Stomach (tissue), 9 donors: ENCODE results near the gene SFRP5. TPM values are rescaled to one million over a fixed set of nuclear protein-coding genes. Genes with fewer than 3 reads are reported as not detected.

Source experiments
- DNase-seq, 2 donors: peaks; one replicate each; pipeline versions ENCODE4 v3.0.0 to v3.0.0-alpha.2; 2013 to 2019
- H3K27ac ChIP-seq, 5 donors: fragments of 200-600 bp in 4 of 5; sonication (generic) in 4 of 5; one replicate each; pipeline ENCODE4 v1.5.1; 2013 to 2019; ENCODE audit warnings: mild to moderate bottlenecking in 1 of 5, moderate library complexity in 1 of 5
- H3K27me3 ChIP-seq, 3 donors: fragments of 200-600 bp; sonication (generic); one replicate each; pipeline ENCODE4 v1.5.1; 2017 to 2019; ENCODE audit warnings: mixed run types in 1 of 3
- H3K36me3 ChIP-seq, 4 donors: fragments of 200-600 bp; sonication (generic); 1 replicate in 3 of 4; 2 replicates in 1 of 4; pipeline ENCODE4 v1.5.1; 2016 to 2019
- H3K4me1 ChIP-seq, 4 donors: fragments of 200-600 bp; sonication (generic); one replicate each; pipeline ENCODE4 v1.5.1; 2016 to 2019
- H3K4me3 ChIP-seq, 4 donors: fragments of 200-600 bp; sonication (generic) in 3 of 4; one replicate each; pipeline ENCODE4 v1.5.1; 2016 to 2019; ENCODE audit warnings: mild to moderate bottlenecking in 1 of 4
- H3K9me3 ChIP-seq, 4 donors: fragments of 200-600 bp; sonication (generic); one replicate each; pipeline ENCODE4 v1.5.1; 2016 to 2019
- CTCF ChIP-seq, 7 experiments: fragments of 450-650 bp in 4 of 7; fragments of 200-600 bp in 3 of 7; sonication (generic) in 3 of 7; IDR thresholded peaks; one replicate each; pipeline ENCODE4 v1.5.1; 2016 to 2019; ENCODE audit warnings: antibody characterized with exemption in 7 of 7, control low read depth in 2 of 7, mild to moderate bottlenecking in 1 of 7
- EP300 ChIP-seq: sonication (generic); formaldehyde crosslinking; IDR thresholded peaks from one replicate; pipeline ENCODE4 v1.6.1; 2017; ENCODE audit warnings: antibody characterized with exemption
- POLR2A ChIP-seq, 4 donors: fragments of 450-650 bp; IDR thresholded peaks; one replicate each; pipeline ENCODE4 v1.6.1; 2016; ENCODE audit warnings: antibody characterized with exemption in 4 of 4, control low read depth in 2 of 4, mild to moderate bottlenecking in 1 of 4, moderate library complexity in 1 of 4
- POLR2AphosphoS5 ChIP-seq, 3 donors: sonication (generic); formaldehyde crosslinking; IDR thresholded peaks; one replicate each; pipeline ENCODE4 v1.6.1; 2016; ENCODE audit warnings: antibody characterized with exemption in 3 of 3
- WGBS, 5 donors: extraction: QIAGEN DNeasy Blood & Tissue Kit in 3 of 5; methylation state at CpG; one replicate each; pipeline versions ENCODE4 v1.1.5 to v1.1.7; 2013 to 2018; 5-methylcytosine and 5-hydroxymethylcytosine counted together
- intact Hi-C: fragments of 100-400 bp; cut with DNase I; formaldehyde crosslinking; loops from one replicate; pipeline ENCODE4 v1.15.1; 2023; ENCODE audit warnings: low total_unique reads
- polyA plus RNA-seq, 3 donors: library from polyadenylated mRNA; stranded (reverse); fragments of 200-250 nt; gene quantifications; one replicate each; pipeline ENCODE4 v1.2.3, GENCODE V29; 2013
- total RNA-seq, 5 donors: library from RNA; depleted of rRNA; stranded (reverse); fragments of >200 nt; gene quantifications; one replicate each; pipeline versions ENCODE4 v1.1.0 to v1.2.3, GENCODE V29; 2014 to 2016
- donor health status: healthy with polysubstance abuse.
- donor health status: Bipolar disorder and iron deficiency.
- donor health status: healthy.

SFRP5 gene
- total and polyA plus RNA-seq, 8 donors = 0.45 to 8.4 (median 2.1) TPM; not detected in 1

- no peak overlapping the region for H3K27ac ChIP-seq
- no peaks in the 10 kb centered on the region for H3K4me1 ChIP-seq
- H3K36me3 ChIP-seq = peaks cover 69 to 100% (median 99%) of the 10 kb centered on the region in 4 donors
- 63 to 80% (median 74%) methylated on average over 6 of the region's 6 CpGs for WGBS, 5 donors
- TF ChIP-seq POLR2A (IDR thresholded peaks at IDR 0.05) (no peak), EP300 (no peak), CTCF (IDR thresholded peaks at IDR 0.05) (no peak), POLR2AphosphoS5 (IDR thresholded peaks at IDR 0.05) (no peak)
- no peak overlapping the region for H3K4me3 ChIP-seq
- intact Hi-C loops = no loop called here
- DNase-seq = no peak
- no peaks in the 10 kb centered on the region for H3K9me3 ChIP-seq
- H3K27me3 ChIP-seq = no peaks in the 10 kb centered on the region
Measured at GRCh38 chr10:97757471-97757870, 14.3 kb downstream of the SFRP5 start.

DNA sequence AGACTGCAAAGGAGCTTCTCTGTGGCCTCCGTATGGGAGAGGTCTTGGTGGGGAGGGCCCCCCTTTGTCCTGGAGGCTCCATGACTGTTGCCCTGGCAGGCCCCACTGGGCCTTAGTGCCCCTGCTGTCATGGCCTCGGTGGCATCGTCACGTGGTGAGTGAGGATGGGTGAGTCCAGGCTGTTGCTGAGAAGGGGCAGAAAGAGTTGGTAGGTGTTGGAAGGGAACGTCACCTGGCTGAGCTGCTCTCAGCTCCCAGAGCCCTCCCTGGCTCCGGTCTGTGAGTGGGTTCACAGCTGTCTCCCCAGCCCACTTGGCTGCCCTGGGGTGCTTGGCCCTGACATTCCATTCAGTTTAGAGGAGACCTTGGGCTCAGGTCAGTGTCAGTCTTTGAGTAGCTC lies 16.1 kb downstream of the SFRP5 start:
- no peak overlapping the region for H3K27ac ChIP-seq
- no peak overlapping the region for H3K4me3 ChIP-seq
- H3K4me1 ChIP-seq = no peaks in the 10 kb centered on the region
- no peaks in the 10 kb centered on the region for H3K27me3 ChIP-seq
- H3K9me3 ChIP-seq = no peaks in the 10 kb centered on the region
- 89 to 100% (median 96%) methylated on average over 4 to 6 of the region's 6 CpGs for WGBS, 5 donors
- DNase-seq = no peak
- no peak for TF ChIP-seq POLR2A (IDR thresholded peaks at IDR 0.05)
- TF ChIP-seq CTCF (IDR thresholded peaks at IDR 0.05) = no peak
- no peak for TF ChIP-seq EP300
- TF ChIP-seq POLR2AphosphoS5 (IDR thresholded peaks at IDR 0.05) = no peak
- peaks cover 84 to 100% (median 99%) of the 10 kb centered on the region in 4 donors for H3K36me3 ChIP-seq
- intact Hi-C loops = no loop called here

- no peak for DNase-seq
- peaks cover 84 to 100% (median 99%) of the 10 kb centered on the region in 4 donors for H3K36me3 ChIP-seq
- no peak overlapping the region for H3K4me3 ChIP-seq
- no peaks in the 10 kb centered on the region for H3K4me1 ChIP-seq
- no peak for TF ChIP-seq POLR2AphosphoS5 (IDR thresholded peaks at IDR 0.05)
- TF ChIP-seq EP300 = no peak
- no peak for TF ChIP-seq CTCF (IDR thresholded peaks at IDR 0.05)
- TF ChIP-seq POLR2A (IDR thresholded peaks at IDR 0.05) = no peak
- H3K27ac ChIP-seq = no peak overlapping the region
- intact Hi-C loops = no loop called here
- H3K9me3 ChIP-seq = no peaks in the 10 kb centered on the region
- 49 to 95% (median 83%) methylated on average over 3 to 4 of the region's 4 CpGs for WGBS, 5 donors
- no peaks in the 10 kb centered on the region for H3K27me3 ChIP-seq
Measured at GRCh38 chr10:97754726-97755125, 17.1 kb downstream of the SFRP5 start.

DNA sequence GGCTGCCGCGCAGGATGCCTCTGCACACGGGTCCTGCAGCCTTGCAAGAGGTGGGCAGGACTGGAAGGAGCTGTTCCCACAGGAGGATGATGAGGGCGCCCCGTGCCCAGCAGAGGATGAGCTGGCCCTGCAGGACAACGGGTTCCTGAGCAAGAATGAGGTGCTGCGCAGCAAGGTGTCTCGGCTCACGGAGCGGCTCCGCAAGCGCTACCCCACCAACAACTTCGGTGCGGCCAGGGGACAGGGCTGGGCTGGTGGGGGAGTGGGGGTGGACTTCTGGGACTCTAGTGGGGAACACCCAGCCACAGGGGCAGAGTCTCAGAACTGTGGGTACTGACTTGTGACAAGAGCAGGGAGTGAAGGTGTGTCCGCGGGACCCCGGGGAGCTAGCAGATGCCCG lies 18.8 kb downstream of the SFRP5 start:
- Histone ChIP-seq H3K27ac (no peak overlapping the region), H3K9me3 (no peaks in the 10 kb centered on the region), H3K36me3 (peaks cover 88 to 100% (median 100%) of the 10 kb centered on the region in 4 donors), H3K4me3 (no peak overlapping the region), H3K27me3 (no peaks in the 10 kb centered on the region), H3K4me1 (no peaks in the 10 kb centered on the region)
- intact Hi-C loops = no loop called here
- DNase-seq = no peak
- TF ChIP-seq CTCF (IDR thresholded peaks at IDR 0.05) = no peak
- no peak for TF ChIP-seq POLR2A (IDR thresholded peaks at IDR 0.05)
- TF ChIP-seq EP300 = no peak
- no peak for TF ChIP-seq POLR2AphosphoS5 (IDR thresholded peaks at IDR 0.05)
- WGBS, 5 donors = 85 to 95% (median 93%) methylated on average over 8 to 18 of the region's 18 CpGs
